Fibroblast of the aortic adventitia (primary cell): Measurements from ENCODE around the gene TMEM207. TPM values are rescaled to one million over a fixed set of nuclear protein-coding genes. Genes with fewer than 3 reads are reported as not detected.
A peak's percentile ranks its signal among the peaks of the same experiment; 100 is the strongest.

Source experiments
- DNase-seq: peaks from one replicate; pipeline ENCODE4 v3.0.0-alpha.2; 2010; ENCODE audit warnings: low read depth
- H3K4me3 ChIP-seq: 2 replicates; pipeline ENCODE4 v1.5.1; 2011; ENCODE audit warnings: low read depth, mild to moderate bottlenecking, control low read depth, low read length, moderate library complexity
- CTCF ChIP-seq: IDR thresholded peaks from 2 replicates; pipeline ENCODE4 v1.5.1; 2011; ENCODE audit warnings: mild to moderate bottlenecking, low read length, control low read depth, inconsistent platforms; ENCODE audit not compliant: insufficient read depth
- total RNA-seq: library from RNA; depleted of rRNA; stranded (reverse); fragments of >200 nt; gene quantifications from 2 replicates; pipeline ENCODE4 v1.2.3, GENCODE V29; 2012; ENCODE audit warnings: low replicate concordance

Gene TMEM207
- total RNA-seq, 1 donor: not detected

DNA sequence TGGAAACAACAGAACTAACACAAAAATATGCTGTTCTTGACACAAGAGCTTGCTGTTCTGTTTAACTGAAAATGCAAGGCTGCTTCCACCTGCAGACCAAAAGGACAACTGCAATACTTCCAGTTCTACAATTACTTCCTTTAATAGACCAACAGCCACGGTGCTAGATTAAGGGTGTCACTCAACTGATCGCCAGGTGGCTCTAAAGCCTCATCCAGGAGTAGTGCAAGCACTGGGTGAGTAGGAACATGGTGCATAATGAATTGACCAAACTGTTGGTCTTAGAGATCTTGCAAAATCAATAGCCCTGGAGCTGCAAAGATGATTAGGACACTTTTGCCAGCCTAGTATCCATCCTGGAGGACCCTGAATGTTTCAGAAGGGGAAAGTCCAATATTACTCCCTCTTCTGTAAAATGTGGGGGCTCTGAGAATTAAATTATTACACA is 65.4 kb downstream of the TMEM207 start:
- TF ChIP-seq CTCF: peak; percentile 58
- H3K4me3 ChIP-seq: no peak overlapping the region
- peak; percentile 68 for DNase-seq

DNA sequence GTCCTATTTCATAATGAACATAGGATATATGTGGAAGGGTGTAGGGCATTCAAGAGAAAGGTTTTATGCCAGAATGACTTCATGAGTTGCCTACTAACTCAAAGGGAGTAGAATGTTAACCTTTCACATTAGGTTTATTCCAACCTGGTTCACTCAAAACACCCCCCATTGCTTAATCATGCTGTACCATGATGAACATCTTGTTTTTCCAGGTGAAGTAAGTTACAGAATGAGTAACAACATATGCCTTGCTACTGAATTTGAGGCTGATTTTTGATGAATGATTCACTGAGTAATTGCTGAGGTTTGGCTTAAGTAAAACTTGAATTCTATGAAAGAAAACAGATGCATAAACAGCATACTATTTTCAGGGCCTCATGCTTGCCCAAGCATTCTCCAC is 67.6 kb downstream of the TMEM207 start:
- no peak for TF ChIP-seq CTCF
- H3K4me3 ChIP-seq: no peak overlapping the region
- DNase-seq: peak; percentile 73

DNA sequence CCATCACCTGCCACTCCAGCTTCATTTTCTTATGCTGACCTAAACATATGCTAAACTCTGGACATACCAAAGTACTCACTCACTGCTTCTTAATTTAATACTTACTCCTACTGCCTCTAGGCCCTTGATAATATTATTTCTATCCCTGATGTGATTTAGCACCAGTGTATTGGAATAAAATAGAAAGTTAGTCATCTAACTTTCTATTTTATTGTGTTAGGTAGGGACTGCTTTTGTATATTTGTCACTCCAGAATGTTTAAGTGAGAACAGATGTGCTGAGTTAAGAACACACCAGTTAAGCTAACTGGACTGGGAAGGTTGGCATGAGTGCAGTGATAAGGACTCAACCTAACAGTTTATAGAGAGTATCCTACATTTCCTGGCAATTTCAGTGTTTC is 68.3 kb downstream of the TMEM207 start:
- no peak overlapping the region for H3K4me3 ChIP-seq
- no peak for TF ChIP-seq CTCF
- peak; percentile 60 for DNase-seq

DNA sequence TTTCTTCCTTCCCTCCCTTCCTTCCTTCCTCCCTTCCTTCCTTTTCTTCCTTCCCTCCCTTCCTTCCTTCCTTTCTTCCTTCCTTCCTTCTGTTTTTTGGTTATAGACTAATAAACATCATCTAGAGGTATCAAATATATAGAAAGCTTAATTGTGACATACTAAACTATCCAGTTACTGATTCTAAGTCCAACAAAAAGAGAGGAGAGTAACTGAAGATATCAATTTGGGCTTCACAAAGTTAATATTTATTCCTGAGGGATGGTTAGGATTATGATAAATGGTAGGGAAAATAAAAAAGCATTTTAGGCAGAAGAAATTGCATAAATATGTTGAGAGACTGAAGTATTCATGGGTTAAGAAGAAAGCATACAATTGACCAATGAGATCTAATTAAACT is 69.5 kb downstream of the TMEM207 start:
- TF ChIP-seq CTCF: no peak
- DNase-seq: no peak
- H3K4me3 ChIP-seq: no peak overlapping the region

Other genes starting within 250 kb of the TMEM207 start
- gene CLDN1, start 127.5 kb downstream of the TMEM207 start, total RNA-seq: 0.18 and 1.3 TPM in 2 replicates
- 0.09 TPM in 1 of 2 replicates, not detected in the other for gene CLDN16, start 61.7 kb downstream of the TMEM207 start, total RNA-seq
- 8.1 and 14.6 TPM in 2 replicates for gene IL1RAP, start 64.2 kb upstream of the TMEM207 start, total RNA-seq